GM10248 (cell line): ENCODE data around the gene DHDDS.
"Not testable (repeated sequence)": the region's sequence is repeated elsewhere in the genome, so short reads cannot be mapped to it uniquely, and the experiment has no call there.

Experiments
- CTCF ChIA-PET: fragments of 300-600 bp; sonication (Branson Sonifier 250); formaldehyde crosslinking; extraction: SDS; loops from one replicate; lab custom pipeline; 2021; ENCODE audit warnings: antibody characterized with exemption; lab: Yijun Ruan, JAX
- POLR2A ChIA-PET: fragments of 350-650 bp; sonication (Branson Sonifier 250); formaldehyde crosslinking; extraction: SDS; loops from one replicate; lab custom pipeline; 2020; ENCODE audit warnings: antibody characterized with exemption; lab: Yijun Ruan, JAX
- DNase-seq: peaks from one replicate; pipeline ENCODE4 v3.0.0; 2012; ENCODE audit errors: extremely low spot score
- TF ChIP-seq, protein P1 (sequence below): IDR thresholded peaks from 2 replicates; pipeline ENCODE4 v1.5.1; 2012; ENCODE audit warnings: mild to moderate bottlenecking, low read depth; ENCODE audit errors: extremely low read depth, missing control alignments, control extremely low read depth

Gene DHDDS

DNA sequence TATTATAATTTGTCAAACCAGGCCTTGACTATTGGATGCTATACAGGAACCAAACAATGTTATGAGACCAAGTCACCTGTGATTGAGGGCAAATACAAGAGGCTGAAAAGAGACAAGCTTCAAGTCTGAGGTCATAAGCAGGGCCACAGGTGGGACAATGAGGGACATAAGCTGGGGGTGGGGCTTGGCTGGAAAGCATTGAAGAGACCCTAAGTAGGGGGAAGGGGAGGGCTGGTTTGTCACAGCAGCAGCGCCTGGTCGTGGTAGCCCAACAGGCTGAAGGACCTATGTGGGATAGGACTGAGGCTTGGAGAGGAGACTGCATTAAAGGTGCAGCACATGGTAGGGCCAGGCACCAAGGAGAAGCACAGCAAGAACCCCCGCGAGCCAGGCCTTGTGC lies 58.0 kb downstream of the DHDDS start:
- DNase-seq = no peak
- CTCF ChIA-PET = interaction anchor here (0.7 to 4.3 kb wide), 8 partner anchors 10 to 299 kb away, joined by 3 to 26 read pairs (median 3); no protein-coding TSS in a partner anchor
- POLR2A ChIA-PET = interaction anchor here (1.2 kb wide), 1 partner anchor 58 kb away, joined by 3 read pairs; no protein-coding TSS in a partner anchor
- TF ChIP-seq, protein P1, sequence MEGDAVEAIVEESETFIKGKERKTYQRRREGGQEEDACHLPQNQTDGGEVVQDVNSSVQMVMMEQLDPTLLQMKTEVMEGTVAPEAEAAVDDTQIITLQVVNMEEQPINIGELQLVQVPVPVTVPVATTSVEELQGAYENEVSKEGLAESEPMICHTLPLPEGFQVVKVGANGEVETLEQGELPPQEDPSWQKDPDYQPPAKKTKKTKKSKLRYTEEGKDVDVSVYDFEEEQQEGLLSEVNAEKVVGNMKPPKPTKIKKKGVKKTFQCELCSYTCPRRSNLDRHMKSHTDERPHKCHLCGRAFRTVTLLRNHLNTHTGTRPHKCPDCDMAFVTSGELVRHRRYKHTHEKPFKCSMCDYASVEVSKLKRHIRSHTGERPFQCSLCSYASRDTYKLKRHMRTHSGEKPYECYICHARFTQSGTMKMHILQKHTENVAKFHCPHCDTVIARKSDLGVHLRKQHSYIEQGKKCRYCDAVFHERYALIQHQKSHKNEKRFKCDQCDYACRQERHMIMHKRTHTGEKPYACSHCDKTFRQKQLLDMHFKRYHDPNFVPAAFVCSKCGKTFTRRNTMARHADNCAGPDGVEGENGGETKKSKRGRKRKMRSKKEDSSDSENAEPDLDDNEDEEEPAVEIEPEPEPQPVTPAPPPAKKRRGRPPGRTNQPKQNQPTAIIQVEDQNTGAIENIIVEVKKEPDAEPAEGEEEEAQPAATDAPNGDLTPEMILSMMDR = no peak

DNA sequence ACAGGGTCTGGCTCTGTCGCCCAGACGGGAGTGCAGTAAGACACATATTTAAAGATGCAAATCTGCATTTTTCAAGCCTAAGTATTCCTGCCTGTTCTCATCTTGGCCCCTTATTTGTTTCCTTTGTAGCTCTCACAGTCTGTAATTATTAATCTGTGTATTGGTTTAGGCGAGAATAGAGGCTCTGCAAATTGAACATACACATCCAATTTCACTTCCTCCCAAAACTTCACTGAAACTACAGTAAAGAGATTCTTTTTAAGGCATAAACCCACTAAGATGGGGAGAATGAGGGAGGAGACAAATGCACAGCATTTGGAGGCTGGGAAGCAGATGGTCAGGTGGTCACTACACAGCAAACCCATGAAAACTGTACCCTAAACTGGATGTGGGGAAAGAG lies 61.1 kb downstream of the DHDDS start:
- CTCF ChIA-PET = no interaction called here
- no peak for DNase-seq
- POLR2A ChIA-PET = no interaction called here
- TF ChIP-seq, protein P1 = no peak

DNA sequence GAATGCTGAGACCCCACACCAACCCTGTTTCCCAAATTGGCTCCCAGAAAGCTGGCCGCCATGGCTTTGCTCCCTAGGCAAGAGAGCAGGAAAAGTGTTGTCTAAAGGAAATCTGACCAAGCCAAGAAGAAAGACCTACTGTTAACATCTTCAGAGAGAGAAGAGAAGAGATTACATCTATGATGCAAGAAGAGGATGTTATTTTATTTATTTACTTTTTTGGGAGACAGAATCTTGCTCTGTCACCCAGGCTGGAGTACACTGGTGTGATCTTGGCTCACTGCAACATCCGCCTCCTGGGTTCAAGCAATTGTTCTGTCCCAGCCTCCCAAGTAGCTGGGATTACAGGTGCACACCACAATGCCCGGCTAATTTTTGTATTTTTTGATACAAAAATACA lies 61.8 kb downstream of the DHDDS start:
- POLR2A ChIA-PET = no interaction called here
- DNase-seq = no peak
- TF ChIP-seq, protein P1 = no peak
- CTCF ChIA-PET = interaction anchor here (1.1 to 2.1 kb wide), 3 partner anchors 24 to 130 kb away, joined by 3 to 8 read pairs (median 5); no protein-coding TSS in a partner anchor

DNA sequence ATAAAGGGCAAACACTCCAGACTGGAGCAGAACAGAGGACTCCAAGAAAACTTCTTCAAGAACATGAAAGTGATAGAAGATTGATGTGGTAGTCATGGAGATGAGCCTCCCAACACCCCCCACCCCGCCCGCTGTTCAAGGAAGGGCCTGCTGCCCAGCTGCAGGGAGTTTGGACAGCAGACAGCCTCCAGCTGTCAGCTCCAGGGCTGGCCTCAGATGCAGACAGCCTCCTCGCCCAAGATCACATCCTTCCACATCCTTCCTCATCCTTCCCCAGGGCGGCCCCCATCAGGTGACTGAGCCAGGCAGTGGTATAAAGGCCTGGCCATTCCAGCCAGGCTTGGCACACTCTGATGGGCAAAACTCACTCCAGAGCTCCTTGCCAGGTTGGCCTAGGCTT lies 64.7 kb downstream of the DHDDS start:
- POLR2A ChIA-PET = no interaction called here

DNA sequence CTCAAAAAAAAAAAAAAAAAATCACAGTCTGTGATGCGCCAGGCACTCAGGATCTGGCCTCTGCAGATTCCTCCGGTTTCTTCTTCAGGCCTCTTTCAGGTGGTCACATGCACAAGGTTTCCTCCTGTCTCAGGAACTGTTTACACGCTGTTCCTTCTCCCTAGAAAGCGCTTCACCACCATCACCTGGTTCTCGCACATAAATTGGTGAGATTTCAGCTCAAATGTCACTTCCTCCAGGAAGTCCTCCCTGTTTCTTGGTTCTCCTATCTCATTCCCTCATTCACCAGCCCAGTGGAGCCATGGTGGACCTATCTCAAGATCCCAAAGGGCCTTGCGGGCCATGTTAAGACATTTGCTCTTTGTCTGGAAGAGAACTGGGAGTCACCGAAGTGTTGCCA lies 66.8 kb downstream of the DHDDS start:
- no peak for DNase-seq
- ChIA-PET POLR2A (no interaction called here), CTCF (interaction anchor here (1.2 to 4.2 kb wide), 5 partner anchors 9 to 41 kb away, joined by 3 to 49 read pairs (median 26); partner anchors contain the start of genes HMGN2 and RPS6KA1)
- TF ChIP-seq, protein P1 = no peak

More for the DNA sequence above, 64.7 kb downstream of the DHDDS start:
- no peak for DNase-seq
- TF ChIP-seq, protein P1 = no peak
- CTCF ChIA-PET = interaction anchor here (0.9 to 1.2 kb wide), 3 partner anchors 27 to 292 kb away, joined by 3 read pairs; no protein-coding TSS in a partner anchor

DNA sequence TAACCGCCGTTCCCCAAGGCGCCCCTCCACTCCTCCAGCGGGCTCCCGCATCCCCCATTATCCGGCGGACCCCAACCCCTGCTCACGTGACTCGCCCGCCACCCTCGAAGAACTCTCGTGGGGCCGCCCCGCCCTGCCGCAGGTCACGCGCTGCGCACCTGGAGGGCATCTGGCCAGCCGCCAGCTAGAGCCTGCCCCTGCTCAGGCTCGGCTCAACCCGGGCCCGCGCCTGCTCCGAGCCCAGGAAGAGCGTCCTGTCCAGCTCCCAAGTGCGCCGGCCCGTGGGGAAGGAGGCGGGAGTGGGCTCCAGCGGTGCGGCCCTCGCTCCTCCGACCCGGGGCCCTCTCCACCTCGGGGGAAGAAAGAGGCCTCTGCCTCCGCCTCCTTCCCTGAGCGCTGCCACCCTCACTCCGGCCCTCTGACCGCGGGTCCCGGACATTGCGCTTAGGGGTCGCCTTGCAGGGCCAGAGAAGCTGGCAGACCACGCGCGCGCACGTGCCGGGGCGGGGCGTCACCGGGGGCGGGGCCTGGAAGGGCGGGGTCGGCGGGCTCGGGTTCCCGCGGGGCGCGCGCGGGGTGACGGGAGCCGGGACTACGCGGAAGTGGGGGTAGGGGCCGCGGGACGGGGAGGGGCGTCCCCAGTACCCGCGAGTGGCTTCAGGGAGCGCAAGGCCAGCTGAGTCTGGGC lies 68.5 kb downstream of the DHDDS start:
- POLR2A ChIA-PET = interaction anchor here (0.6 to 1.0 kb wide), 3 partner anchors 19 to 1225 kb away, joined by 3 to 5 read pairs (median 4); partner anchors contain the start of gene FAM76A
- DNase-seq = peak; percentile 96
- CTCF ChIA-PET = interaction anchor here (0.6 to 4.2 kb wide), 34 partner anchors 8 to 379 kb away, joined by 3 to 49 read pairs (median 6); partner anchors contain the start of genes DHDDS, PIGV and RPS6KA1
- TF ChIP-seq, protein P1 = no peak

DNA sequence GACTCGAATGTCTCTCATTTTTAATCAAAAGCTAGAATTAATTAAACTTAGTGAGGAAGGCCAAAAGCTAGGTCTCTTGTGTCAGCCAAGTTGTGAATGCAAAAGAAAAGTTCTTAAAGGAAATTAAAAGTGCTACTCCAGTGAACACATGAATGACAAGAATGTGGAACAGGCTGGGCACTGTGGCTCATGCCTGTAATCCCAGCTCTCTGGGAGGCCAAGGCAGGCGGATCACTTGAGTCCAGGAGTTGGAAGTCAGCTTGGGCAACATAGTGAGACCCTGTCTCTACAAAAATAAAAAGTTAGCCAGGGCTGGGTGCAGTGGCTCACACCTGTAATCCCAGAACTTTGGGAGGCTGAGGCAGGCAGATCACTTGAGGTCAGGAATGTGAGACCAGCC lies 78.6 kb downstream of the DHDDS start:
- DNase-seq, POLR2A ChIA-PET: not testable (repeated sequence)
- CTCF ChIA-PET = interaction anchor here (1.1 to 3.5 kb wide), 2 partner anchors 10 to 28 kb away, joined by 5 to 17 read pairs; no protein-coding TSS in a partner anchor

DNA sequence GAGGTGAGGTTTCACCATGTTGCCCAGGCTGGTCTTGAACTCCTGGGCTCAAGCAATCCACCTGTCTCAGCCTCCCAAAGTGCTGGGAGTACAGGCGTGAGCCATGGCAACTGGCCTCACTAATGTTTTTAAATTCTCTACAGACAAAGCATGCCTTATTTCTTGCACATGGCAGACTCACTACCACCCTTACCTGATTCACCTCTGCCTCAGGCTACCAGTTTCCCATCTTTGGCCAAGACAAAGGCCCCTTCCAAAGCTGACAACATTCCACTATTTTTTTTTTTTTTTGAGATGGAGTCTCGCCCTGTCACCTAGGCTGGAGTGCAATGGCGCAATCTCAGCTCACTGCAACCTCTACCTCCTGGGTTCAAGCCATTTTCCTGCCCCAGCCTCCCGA lies 83.7 kb downstream of the DHDDS start:
- not testable (repeated sequence) for DNase-seq
- ChIA-PET POLR2A (interaction anchor here (0.7 kb wide), 1 partner anchor 212 kb away, joined by 5 read pairs; no protein-coding TSS in a partner anchor), CTCF (interaction anchor here (4.7 kb wide), 1 partner anchor 22 kb away, joined by 18 read pairs; no protein-coding TSS in a partner anchor)
